Parathyroid adenoma (tissue), 2 donors: Measurements from ENCODE around the gene PPP5C.

Experiments
- H2AFZ ChIP-seq: fragments of 300-600 bp; sonication (generic); one replicate; pipeline ENCODE4 v1.7.0; 2017; ENCODE audit warnings: antibody characterized with exemption, mild to moderate bottlenecking
- H3K27ac ChIP-seq: fragments of 300-600 bp; sonication (generic); one replicate; pipeline ENCODE4 v1.7.0; 2017
- H3K27me3 ChIP-seq: fragments of 300-600 bp; sonication (generic); one replicate; pipeline ENCODE4 v1.7.0; 2017; ENCODE audit warnings: low read length; ENCODE audit not compliant: control insufficient read depth, insufficient read depth
- H3K36me3 ChIP-seq: fragments of 300-600 bp; sonication (generic); one replicate; pipeline ENCODE4 v1.7.0; 2017; ENCODE audit warnings: low read length; ENCODE audit not compliant: control insufficient read depth, insufficient read depth
- H3K4me1 ChIP-seq: fragments of 300-600 bp; sonication (generic); one replicate; pipeline ENCODE4 v1.7.0; 2017; ENCODE audit warnings: control low read depth
- H3K4me2 ChIP-seq: fragments of 300-600 bp; sonication (generic); one replicate; pipeline ENCODE4 v1.7.0; 2017; ENCODE audit warnings: low read length
- H3K4me3 ChIP-seq: fragments of 300-600 bp; sonication (generic); one replicate; pipeline ENCODE4 v1.7.0; 2017; ENCODE audit warnings: low read depth, low read length
- H3K79me2 ChIP-seq: fragments of 300-600 bp; sonication (generic); one replicate; pipeline ENCODE4 v1.7.0; 2017; ENCODE audit warnings: control low read depth
- H3K9ac ChIP-seq: fragments of 300-600 bp; sonication (generic); one replicate; pipeline ENCODE4 v1.7.0; 2017; ENCODE audit warnings: mild to moderate bottlenecking
- H3K9me3 ChIP-seq: fragments of 300-600 bp; sonication (generic); one replicate; pipeline ENCODE4 v1.7.0; 2017; ENCODE audit warnings: low read length; ENCODE audit not compliant: control insufficient read depth
- CTCF ChIP-seq: fragments of 300-600 bp; sonication (generic); IDR thresholded peaks from one replicate; pipeline ENCODE4 v1.7.0; 2017; ENCODE audit warnings: antibody characterized with exemption, mild to moderate bottlenecking
- donor health status: primary hyperparathyroidism.

The PPP5C gene

GRCh38 chr19:46381756-46382345 lies 35.0 kb downstream of the PPP5C start:
- Histone ChIP-seq H3K4me3 (no peak overlapping the region), H3K4me2 (no peak overlapping the region), H3K36me3 (no peaks in the 10 kb centered on the region), H3K79me2 (peaks cover 13% of the 10 kb centered on the region), H3K27me3 (no peaks in the 10 kb centered on the region), H3K27ac (no peak overlapping the region), H2AFZ (no peak overlapping the region), H3K9me3 (no peaks in the 10 kb centered on the region), H3K4me1 (no peaks in the 10 kb centered on the region), H3K9ac (no peak overlapping the region)
- no peak for TF ChIP-seq CTCF

GRCh38 chr19:46383171-46383815 lies 36.4 kb downstream of the PPP5C start:
- TF ChIP-seq CTCF: no peak
- H3K4me3 ChIP-seq: no peak overlapping the region
- H3K9ac ChIP-seq: no peak overlapping the region
- no peaks in the 10 kb centered on the region for H3K27me3 ChIP-seq
- H3K27ac ChIP-seq: no peak overlapping the region
- no peaks in the 10 kb centered on the region for H3K9me3 ChIP-seq
- H3K4me2 ChIP-seq: no peak overlapping the region
- H3K4me1 ChIP-seq: no peaks in the 10 kb centered on the region
- peaks cover 13% of the 10 kb centered on the region for H3K79me2 ChIP-seq
- H2AFZ ChIP-seq: no peak overlapping the region
- H3K36me3 ChIP-seq: no peaks in the 10 kb centered on the region

- Histone ChIP-seq H3K79me2 (peaks cover 13% of the 10 kb centered on the region), H3K27ac (no peak overlapping the region), H3K27me3 (no peaks in the 10 kb centered on the region), H3K9ac (no peak overlapping the region), H3K9me3 (no peaks in the 10 kb centered on the region), H3K36me3 (no peaks in the 10 kb centered on the region), H3K4me3 (no peak overlapping the region), H3K4me1 (no peaks in the 10 kb centered on the region), H2AFZ (no peak overlapping the region), H3K4me2 (no peak overlapping the region)
- no peak for TF ChIP-seq CTCF
Measured at GRCh38 chr19:46383846-46384245, 37.0 kb downstream of the PPP5C start.

- H3K4me3 ChIP-seq: no peak overlapping the region
Measured at GRCh38 chr19:46384396-46384795, 37.5 kb downstream of the PPP5C start.

More at GRCh38 chr19:46384396-46384795, 37.5 kb downstream of the PPP5C start:
- H2AFZ ChIP-seq: no peak overlapping the region
- no peaks in the 10 kb centered on the region for H3K9me3 ChIP-seq
- H3K27me3 ChIP-seq: no peaks in the 10 kb centered on the region
- H3K9ac ChIP-seq: no peak overlapping the region
- no peak for TF ChIP-seq CTCF
- no peak overlapping the region for H3K27ac ChIP-seq
- H3K79me2 ChIP-seq: peaks cover 13% of the 10 kb centered on the region
- H3K4me2 ChIP-seq: no peak overlapping the region
- H3K4me1 ChIP-seq: no peaks in the 10 kb centered on the region
- no peaks in the 10 kb centered on the region for H3K36me3 ChIP-seq
